Chondrocyte (in vitro differentiated cells): Measurements from ENCODE around the gene GP2. TPM values are rescaled to one million over a fixed set of nuclear protein-coding genes. Genes with fewer than 3 reads are reported as not detected.

Experiments used
- DNase-seq: peaks from one replicate; pipeline ENCODE4 v3.0.0; 2021; ENCODE audit warnings: mixed read lengths, low spot score
- H3K27ac Mint-ChIP-seq: one replicate; pipeline ENCODE4 v1.8.0; 2021; ENCODE audit warnings: mild to moderate bottlenecking, moderate library complexity, mixed read lengths; ENCODE audit not compliant: unreplicated experiment
- H3K27me3 Mint-ChIP-seq: 2 replicates; pipeline ENCODE4 v1.8.0; 2021; ENCODE audit warnings: low read depth, mixed read lengths
- H3K36me3 Mint-ChIP-seq: 2 replicates; pipeline ENCODE4 v1.8.0; 2021; ENCODE audit warnings: low read depth, mixed read lengths
- H3K4me1 Mint-ChIP-seq: 2 replicates; pipeline ENCODE4 v1.8.0; 2021; ENCODE audit warnings: low read depth, mild to moderate bottlenecking, mixed read lengths
- H3K4me3 Mint-ChIP-seq: one replicate; pipeline ENCODE4 v1.8.0; 2021; ENCODE audit warnings: mild to moderate bottlenecking, moderate library complexity, mixed read lengths; ENCODE audit not compliant: unreplicated experiment
- H3K9me3 Mint-ChIP-seq: 2 replicates; pipeline ENCODE4 v1.8.0; 2021; ENCODE audit warnings: low read depth, mixed read lengths
- total RNA-seq: library from RNA; stranded (reverse); gene quantifications from 3 replicates; pipeline ENCODE4 v1.2.1, GENCODE V29; 2021
- TF ChIP-seq, protein P1 (sequence below): fragments of 200-600 bp; sonication (generic); IDR thresholded peaks from 2 replicates; pipeline ENCODE4 v1.5.0; 2021; ENCODE audit warnings: antibody characterized with exemption, mild to moderate bottlenecking, moderate library complexity

GP2 gene
- total RNA-seq, 1 donor from 2014 or later, result not detected

DNA sequence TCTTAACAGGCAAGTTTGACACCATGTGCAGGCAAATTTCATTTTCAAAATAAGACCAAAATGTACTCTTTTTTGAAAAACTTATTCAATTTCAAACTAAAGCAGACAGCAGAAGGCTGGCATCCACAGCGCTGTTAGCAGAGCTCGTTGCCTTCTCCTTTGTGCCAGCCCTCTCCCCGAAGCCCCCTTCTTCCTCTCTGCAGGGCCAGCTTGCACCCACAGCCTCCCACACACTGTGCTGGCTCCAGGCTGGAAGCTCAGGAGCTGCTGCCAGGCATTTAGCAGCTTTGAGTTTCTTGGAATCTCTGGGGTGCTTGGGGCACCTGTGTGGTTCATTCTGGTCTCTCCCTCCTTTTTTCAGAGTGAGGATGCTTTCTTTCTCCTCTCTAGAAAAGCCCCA, 37.7 kb downstream of the GP2 start:
- peaks cover 24% of the 10 kb centered on the region for H3K27me3 Mint-ChIP-seq
- no peaks in the 10 kb centered on the region for H3K36me3 Mint-ChIP-seq
- TF ChIP-seq, protein P1, sequence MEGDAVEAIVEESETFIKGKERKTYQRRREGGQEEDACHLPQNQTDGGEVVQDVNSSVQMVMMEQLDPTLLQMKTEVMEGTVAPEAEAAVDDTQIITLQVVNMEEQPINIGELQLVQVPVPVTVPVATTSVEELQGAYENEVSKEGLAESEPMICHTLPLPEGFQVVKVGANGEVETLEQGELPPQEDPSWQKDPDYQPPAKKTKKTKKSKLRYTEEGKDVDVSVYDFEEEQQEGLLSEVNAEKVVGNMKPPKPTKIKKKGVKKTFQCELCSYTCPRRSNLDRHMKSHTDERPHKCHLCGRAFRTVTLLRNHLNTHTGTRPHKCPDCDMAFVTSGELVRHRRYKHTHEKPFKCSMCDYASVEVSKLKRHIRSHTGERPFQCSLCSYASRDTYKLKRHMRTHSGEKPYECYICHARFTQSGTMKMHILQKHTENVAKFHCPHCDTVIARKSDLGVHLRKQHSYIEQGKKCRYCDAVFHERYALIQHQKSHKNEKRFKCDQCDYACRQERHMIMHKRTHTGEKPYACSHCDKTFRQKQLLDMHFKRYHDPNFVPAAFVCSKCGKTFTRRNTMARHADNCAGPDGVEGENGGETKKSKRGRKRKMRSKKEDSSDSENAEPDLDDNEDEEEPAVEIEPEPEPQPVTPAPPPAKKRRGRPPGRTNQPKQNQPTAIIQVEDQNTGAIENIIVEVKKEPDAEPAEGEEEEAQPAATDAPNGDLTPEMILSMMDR, result no peak

DNA sequence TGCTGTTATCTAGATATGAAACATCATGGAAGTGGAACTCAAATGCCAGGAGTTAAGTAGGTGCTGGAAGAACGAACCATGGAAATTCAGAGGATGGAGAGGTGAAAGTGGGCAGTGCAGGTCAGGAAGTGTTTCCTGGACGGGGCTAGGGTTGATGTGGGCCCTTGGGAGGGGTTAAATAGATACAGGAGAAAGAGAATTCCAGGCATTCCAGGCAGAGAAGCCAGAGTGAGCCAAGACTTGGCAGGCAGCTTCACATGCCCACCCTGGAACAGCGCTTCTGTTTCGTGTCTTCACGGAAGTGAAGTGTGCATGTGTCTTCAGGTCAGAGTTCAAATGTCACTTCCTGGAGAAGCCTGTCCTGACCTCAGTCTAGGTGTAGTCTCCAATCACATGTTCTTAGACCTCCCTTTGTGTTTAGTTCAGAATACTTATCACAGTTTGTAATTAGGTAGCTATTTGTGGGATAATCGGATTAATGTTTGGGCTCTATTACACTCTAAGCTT, 41.3 kb downstream of the GP2 start:
- no peaks in the 10 kb centered on the region for H3K4me1 Mint-ChIP-seq
- TF ChIP-seq, protein P1, result no peak
- H3K9me3 Mint-ChIP-seq, result peaks cover 9% of the 10 kb centered on the region
- H3K36me3 Mint-ChIP-seq, result no peaks in the 10 kb centered on the region
- DNase-seq, result no peak
- no peak overlapping the region for H3K27ac Mint-ChIP-seq
- H3K4me3 Mint-ChIP-seq, result no peak overlapping the region
- peaks cover 7% of the 10 kb centered on the region for H3K27me3 Mint-ChIP-seq

More for the DNA sequence above, 37.7 kb downstream of the GP2 start:
- Mint-ChIP-seq H3K9me3 (peaks cover under 1% of the 10 kb centered on the region), H3K27ac (no peak overlapping the region), H3K4me3 (no peak overlapping the region), H3K4me1 (no peaks in the 10 kb centered on the region)
- DNase-seq, result no peak

DNA sequence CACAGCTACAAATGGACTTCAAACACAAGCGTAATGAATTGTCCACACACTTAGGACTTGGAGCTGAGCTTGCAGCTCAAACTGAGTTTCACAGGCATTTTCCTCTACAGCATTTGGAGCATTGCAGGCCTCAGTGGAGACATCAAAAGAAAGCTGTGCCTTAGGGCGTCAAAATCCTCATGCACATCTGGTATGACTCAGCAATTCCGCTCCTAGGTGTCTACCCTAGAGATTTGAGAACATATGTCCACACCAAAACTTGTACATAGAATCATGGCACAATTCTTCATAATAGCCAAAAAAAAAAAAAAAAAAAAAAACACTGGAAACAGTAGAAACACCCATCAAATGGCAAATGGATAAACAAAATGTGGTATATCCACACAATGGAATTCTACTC, 47.1 kb downstream of the GP2 start:
- TF ChIP-seq, protein P1, result no peak
- DNase-seq, result no peak
- Mint-ChIP-seq H3K4me3 (no peak overlapping the region), H3K36me3 (no peaks in the 10 kb centered on the region), H3K9me3 (peaks cover 28% of the 10 kb centered on the region), H3K27me3 (no peaks in the 10 kb centered on the region), H3K4me1 (no peaks in the 10 kb centered on the region), H3K27ac (no peak overlapping the region)

DNA sequence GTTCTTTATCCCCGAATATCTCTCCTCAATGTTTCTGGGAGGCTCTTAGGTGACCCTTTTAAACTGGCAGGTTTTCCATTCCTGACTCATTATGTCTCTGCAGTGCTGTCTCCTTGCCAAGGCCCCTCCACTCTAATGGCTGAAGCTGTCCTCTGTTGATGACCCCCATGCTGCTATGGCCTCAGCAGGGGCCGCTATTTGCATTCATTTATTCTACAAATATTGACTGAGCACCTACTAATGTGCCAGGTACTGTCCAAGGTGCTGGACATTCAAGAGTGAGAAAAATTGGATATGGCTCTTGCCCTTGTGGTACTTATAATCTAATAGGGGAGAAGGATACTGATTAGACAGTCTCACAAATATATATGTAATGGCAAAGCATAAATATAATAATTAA, 55.4 kb downstream of the GP2 start:
- TF ChIP-seq, protein P1, result no peak
- no peak for DNase-seq
- no peak overlapping the region for H3K4me3 Mint-ChIP-seq
- H3K27me3 Mint-ChIP-seq, result no peaks in the 10 kb centered on the region
- no peak overlapping the region for H3K27ac Mint-ChIP-seq
- H3K4me1 Mint-ChIP-seq, result no peaks in the 10 kb centered on the region
- H3K9me3 Mint-ChIP-seq, result peaks cover 10% of the 10 kb centered on the region
- H3K36me3 Mint-ChIP-seq, result no peaks in the 10 kb centered on the region

DNA sequence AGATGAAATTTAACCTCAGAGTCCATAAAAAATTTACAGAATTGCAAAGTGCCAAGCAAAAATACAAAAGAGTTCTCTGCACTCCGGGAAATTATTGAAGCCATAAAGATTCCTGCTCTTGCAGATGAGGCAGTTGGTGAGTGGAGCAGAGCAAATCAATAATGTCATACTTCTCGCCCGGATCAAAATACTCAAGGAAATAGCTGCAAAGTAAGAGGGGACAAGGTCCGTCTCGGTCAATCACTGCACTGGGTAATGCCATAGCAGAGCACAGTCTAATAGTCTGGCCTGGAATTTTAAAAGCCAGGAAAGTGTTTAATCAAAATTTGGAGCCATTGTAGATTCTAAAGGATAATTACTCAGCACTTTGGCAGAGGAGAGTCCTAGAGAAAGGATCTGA, 58.9 kb downstream of the GP2 start:
- no peak overlapping the region for H3K27ac Mint-ChIP-seq
- H3K4me1 Mint-ChIP-seq, result no peaks in the 10 kb centered on the region
- no peaks in the 10 kb centered on the region for H3K36me3 Mint-ChIP-seq
- peaks cover 3% of the 10 kb centered on the region for H3K27me3 Mint-ChIP-seq
- peaks cover 2% of the 10 kb centered on the region for H3K9me3 Mint-ChIP-seq
- H3K4me3 Mint-ChIP-seq, result no peak overlapping the region
- no peak for DNase-seq
- TF ChIP-seq, protein P1, result no peak
